HepG2 (cell line): ENCODE measurements around the gene NUDT15. TPM values are rescaled to one million over a fixed set of nuclear protein-coding genes. Genes with fewer than 3 reads are reported as not detected.

Source experiments
- DDIT3 ChIP-seq: sonication (generic); formaldehyde crosslinking; IDR thresholded peaks from 2 replicates; pipeline ENCODE4 v1.4.0; 2020; ENCODE audit warnings: mild to moderate bottlenecking, missing genetic modification reagents
- MYPOP ChIP-seq: sonication (generic); formaldehyde crosslinking; IDR thresholded peaks from 2 replicates; pipeline ENCODE4 v1.8.1; 2023; ENCODE audit warnings: mild to moderate bottlenecking, moderate library complexity, missing genetic modification reagents
- RELA ChIP-seq: sonication (generic); formaldehyde crosslinking; IDR thresholded peaks from 2 replicates; pipeline ENCODE4 v1.4.0; 2020; ENCODE audit warnings: missing genetic modification reagents
- SP140L ChIP-seq: sonication (generic); formaldehyde crosslinking; IDR thresholded peaks from 2 replicates; pipeline ENCODE4 v1.4.0; 2020; ENCODE audit warnings: missing genetic modification reagents, borderline replicate concordance
- ZNF17 ChIP-seq: sonication (generic); formaldehyde crosslinking; IDR thresholded peaks from 2 replicates; pipeline ENCODE4 v1.5.0; 2020; ENCODE audit warnings: mild to moderate bottlenecking, missing genetic modification reagents
- ZNF205 ChIP-seq: IDR thresholded peaks from 2 replicates; pipeline ENCODE4 v1.6.1; 2018; ENCODE audit warnings: missing biosample characterization, missing genetic modification reagents
- ZNF234 ChIP-seq: sonication (generic); formaldehyde crosslinking; conservative IDR thresholded peaks from 2 replicates; pipeline ENCODE4 v1.5.1; 2020; ENCODE audit warnings: mild to moderate bottlenecking, missing genetic modification reagents
- ZNF251 ChIP-seq: sonication (generic); formaldehyde crosslinking; IDR thresholded peaks from 2 replicates; pipeline ENCODE4 v1.9.0; 2021; ENCODE audit warnings: mild to moderate bottlenecking, missing genetic modification reagents
- ZNF34 ChIP-seq: sonication (generic); formaldehyde crosslinking; IDR thresholded peaks from 2 replicates; pipeline ENCODE4 v1.4.0; 2020; ENCODE audit warnings: mild to moderate bottlenecking, missing genetic modification reagents, borderline replicate concordance
- ZNF441 ChIP-seq: sonication (generic); formaldehyde crosslinking; IDR thresholded peaks from 2 replicates; pipeline ENCODE4 v1.7.0; 2021; ENCODE audit warnings: missing genetic modification reagents, borderline replicate concordance
- ZNF703 ChIP-seq: sonication (generic); formaldehyde crosslinking; IDR thresholded peaks from 2 replicates; pipeline ENCODE4 v1.5.1; 2020; ENCODE audit warnings: missing genetic modification reagents, mild to moderate bottlenecking, moderate library complexity, borderline replicate concordance
- ZNF761 ChIP-seq: sonication (generic); formaldehyde crosslinking; conservative IDR thresholded peaks from 2 replicates; pipeline ENCODE4 v1.4.0; 2020; ENCODE audit warnings: mild to moderate bottlenecking, missing genetic modification reagents
- ZNF776 ChIP-seq: sonication (generic); formaldehyde crosslinking; IDR thresholded peaks from 2 replicates; pipeline ENCODE4 v1.4.0; 2020; ENCODE audit warnings: mild to moderate bottlenecking, missing genetic modification reagents
- ZNF878 ChIP-seq: sonication (generic); formaldehyde crosslinking; IDR thresholded peaks from 2 replicates; pipeline ENCODE4 v1.8.1; 2023; ENCODE audit warnings: mild to moderate bottlenecking, missing genetic modification reagents, moderate library complexity
- ZSCAN9 ChIP-seq: IDR thresholded peaks from 2 replicates; pipeline ENCODE4 v1.6.1; 2016; ENCODE audit warnings: borderline replicate concordance
- polyA plus RNA-seq, 8 experiments: library from polyadenylated mRNA; depleted of rRNA in 3 of 8; stranded (reverse) in 7 of 8; unstranded in 1 of 8; fragments of >200 nt; fragmentation: Illumina TruSeq in 4 of 8; extraction: Trizol in 4 of 8; gene quantifications; 2 replicates each; pipeline versions ENCODE4 v1.2.1 to v1.2.3, GENCODE V29; 2011 to 2016; ENCODE audit warnings: low read depth in 4 of 8, missing spikeins in 1 of 8, mixed read lengths in 1 of 8; ENCODE audit not compliant: insufficient read depth in 1 of 8
- total RNA-seq, 5 experiments: library from RNA; depleted of rRNA; stranded (reverse); fragments of >200 nt; fragmentation: Illumina TruSeq; extraction: Trizol; gene quantifications; 2 replicates each; pipeline ENCODE4 v1.2.3, GENCODE V29; 2016; ENCODE audit warnings: low read depth in 1 of 5
- TF ChIP-seq, protein P1 (sequence below), 2 experiments: sonication (generic) in 1 of 2; formaldehyde crosslinking in 1 of 2; IDR thresholded peaks; 2 replicates each; pipeline versions ENCODE4 v1.6.1 to v1.9.0; 2014 to 2022; ENCODE audit warnings: antibody characterized with exemption in 1 of 2, borderline replicate concordance in 1 of 2, inconsistent platforms in 1 of 2, low read depth in 1 of 2, missing genetic modification reagents in 1 of 2
- TF ChIP-seq, protein P2 (sequence below): sonication (generic); formaldehyde crosslinking; IDR thresholded peaks from 2 replicates; pipeline ENCODE4 v1.5.0; 2020; ENCODE audit warnings: mild to moderate bottlenecking, missing genetic modification reagents, borderline replicate concordance

Gene NUDT15
- total and polyA plus RNA-seq, 2 of the 13 experiments (the other 11 are each of a cell fraction or from before 2014, with no cell fraction given) = 21.3 to 47.3 TPM

DNA sequence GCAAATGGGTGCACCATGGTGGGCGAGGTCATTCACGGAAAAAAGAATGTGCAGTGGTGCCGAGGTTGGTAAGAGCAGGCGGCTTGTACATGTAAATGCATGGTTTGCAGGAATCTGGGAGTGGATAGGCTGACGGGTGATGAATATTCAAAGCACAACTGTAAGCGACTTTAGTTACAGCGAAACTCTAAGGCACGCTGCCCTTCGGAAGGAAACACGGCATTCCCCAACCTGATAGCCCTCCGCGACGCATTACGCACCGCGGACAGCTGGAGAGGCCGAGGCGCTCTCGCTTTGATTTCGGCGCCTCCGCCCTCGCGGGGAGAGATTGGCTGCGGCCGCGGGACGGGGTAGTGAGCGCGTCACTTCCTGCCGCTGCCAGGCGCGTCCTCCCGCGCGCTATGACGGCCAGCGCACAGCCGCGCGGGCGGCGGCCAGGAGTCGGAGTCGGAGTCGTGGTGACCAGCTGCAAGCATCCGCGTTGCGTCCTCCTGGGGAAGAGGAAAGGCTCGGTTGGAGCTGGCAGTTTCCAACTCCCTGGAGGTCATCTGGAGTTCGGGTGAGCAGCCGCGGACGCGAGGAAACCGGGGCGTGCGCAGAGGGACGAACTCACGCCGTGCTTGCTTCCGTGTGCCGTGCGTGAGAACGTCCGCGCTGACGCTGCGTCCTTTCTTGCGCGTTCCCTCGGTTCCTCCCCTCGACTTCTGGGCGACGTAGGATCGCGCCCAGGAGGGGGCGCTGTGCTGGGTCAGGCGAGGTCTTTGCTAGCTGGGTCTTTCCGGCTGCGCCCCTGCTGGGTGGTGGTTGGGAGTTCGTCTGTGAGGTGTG, at the start of gene NUDT15 (continued):
- TF ChIP-seq ZNF34 (CRISPR knock-in tag) (peak; percentile 94; the same call in 1 of the 2 replicates), ZNF17 (CRISPR knock-in tag) (no peak), DDIT3 (CRISPR knock-in tag) (no peak), ZSCAN9 (no peak), ZNF234 (CRISPR knock-in tag) (no peak), ZNF878 (CRISPR knock-in tag) (peak; percentile 95), SP140L (CRISPR knock-in tag) (peak; percentile 38; the same call in 1 of the 2 replicates), ZNF761 (peak; percentile 97), ZNF251 (CRISPR knock-in tag) (no peak), ZNF703 (CRISPR knock-in tag) (no peak), ZNF205 (peak; percentile 90; the same call in 1 of the 2 replicates), MYPOP (CRISPR knock-in tag) (peak; percentile 98), ZNF776 (peak; percentile 95; the same call in 1 of the 2 replicates), RELA (no peak), ZNF441 (CRISPR knock-in tag) (peak; percentile 85)
- TF ChIP-seq, protein P1, sequence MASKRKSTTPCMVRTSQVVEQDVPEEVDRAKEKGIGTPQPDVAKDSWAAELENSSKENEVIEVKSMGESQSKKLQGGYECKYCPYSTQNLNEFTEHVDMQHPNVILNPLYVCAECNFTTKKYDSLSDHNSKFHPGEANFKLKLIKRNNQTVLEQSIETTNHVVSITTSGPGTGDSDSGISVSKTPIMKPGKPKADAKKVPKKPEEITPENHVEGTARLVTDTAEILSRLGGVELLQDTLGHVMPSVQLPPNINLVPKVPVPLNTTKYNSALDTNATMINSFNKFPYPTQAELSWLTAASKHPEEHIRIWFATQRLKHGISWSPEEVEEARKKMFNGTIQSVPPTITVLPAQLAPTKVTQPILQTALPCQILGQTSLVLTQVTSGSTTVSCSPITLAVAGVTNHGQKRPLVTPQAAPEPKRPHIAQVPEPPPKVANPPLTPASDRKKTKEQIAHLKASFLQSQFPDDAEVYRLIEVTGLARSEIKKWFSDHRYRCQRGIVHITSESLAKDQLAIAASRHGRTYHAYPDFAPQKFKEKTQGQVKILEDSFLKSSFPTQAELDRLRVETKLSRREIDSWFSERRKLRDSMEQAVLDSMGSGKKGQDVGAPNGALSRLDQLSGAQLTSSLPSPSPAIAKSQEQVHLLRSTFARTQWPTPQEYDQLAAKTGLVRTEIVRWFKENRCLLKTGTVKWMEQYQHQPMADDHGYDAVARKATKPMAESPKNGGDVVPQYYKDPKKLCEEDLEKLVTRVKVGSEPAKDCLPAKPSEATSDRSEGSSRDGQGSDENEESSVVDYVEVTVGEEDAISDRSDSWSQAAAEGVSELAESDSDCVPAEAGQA (IDR thresholded peaks at IDR 0.05; ENCODE audit: low read depth) = peak; percentile 85
- TF ChIP-seq, protein P1 (CRISPR knock-in tag; IDR thresholded peaks at IDR 0.05; ENCODE audit: borderline replicate concordance) = peak; percentile 73; the same call in 1 of the 2 replicates
- TF ChIP-seq, protein P2, sequence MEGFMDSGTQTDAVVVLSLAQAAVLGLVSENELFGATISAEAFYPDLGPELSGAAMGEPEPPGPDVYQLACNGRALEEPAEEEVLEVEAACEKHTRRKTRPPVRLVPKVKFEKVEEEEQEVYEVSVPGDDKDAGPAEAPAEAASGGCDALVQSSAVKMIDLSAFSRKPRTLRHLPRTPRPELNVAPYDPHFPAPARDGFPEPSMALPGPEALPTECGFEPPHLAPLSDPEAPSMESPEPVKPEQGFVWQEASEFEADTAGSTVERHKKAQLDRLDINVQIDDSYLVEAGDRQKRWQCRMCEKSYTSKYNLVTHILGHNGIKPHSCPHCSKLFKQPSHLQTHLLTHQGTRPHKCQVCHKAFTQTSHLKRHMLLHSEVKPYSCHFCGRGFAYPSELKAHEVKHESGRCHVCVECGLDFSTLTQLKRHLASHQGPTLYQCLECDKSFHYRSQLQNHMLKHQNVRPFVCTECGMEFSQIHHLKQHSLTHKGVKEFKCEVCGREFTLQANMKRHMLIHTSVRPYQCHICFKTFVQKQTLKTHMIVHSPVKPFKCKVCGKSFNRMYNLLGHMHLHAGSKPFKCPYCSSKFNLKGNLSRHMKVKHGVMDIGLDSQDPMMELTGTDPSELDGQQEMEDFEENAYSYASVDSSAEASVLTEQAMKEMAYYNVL (CRISPR knock-in tag) = peak; percentile 25; the same call in 1 of the 2 replicates
